Cardiac fibroblast (primary cell): ENCODE measurements around the gene LYSET.
"Not testable (repeated sequence)": the region's sequence is repeated elsewhere in the genome, so short reads cannot be mapped to it uniquely, and the experiment has no call there.

ENCODE experiments used
- DNase-seq, 2 donors: peaks; one replicate each; pipeline versions ENCODE4 v3.0.0 to v3.0.0-alpha.2; 2010; ENCODE audit warnings: low read depth in 2 of 2
- H3K4me3 ChIP-seq, 2 donors: replicated peaks in 1 of 2; 1 replicate in 1 of 2; 2 replicates in 1 of 2; pipeline ENCODE4 v1.5.1; 2011; ENCODE audit warnings: low read depth in 2 of 2, low read length in 2 of 2, mild to moderate bottlenecking in 2 of 2, moderate library complexity in 1 of 2
- TF ChIP-seq, protein P1 (sequence below): IDR thresholded peaks from one replicate; pipeline ENCODE4 v1.5.1; 2011; ENCODE audit warnings: low read depth, mild to moderate bottlenecking, low read length, inconsistent platforms

The LYSET gene

DNA sequence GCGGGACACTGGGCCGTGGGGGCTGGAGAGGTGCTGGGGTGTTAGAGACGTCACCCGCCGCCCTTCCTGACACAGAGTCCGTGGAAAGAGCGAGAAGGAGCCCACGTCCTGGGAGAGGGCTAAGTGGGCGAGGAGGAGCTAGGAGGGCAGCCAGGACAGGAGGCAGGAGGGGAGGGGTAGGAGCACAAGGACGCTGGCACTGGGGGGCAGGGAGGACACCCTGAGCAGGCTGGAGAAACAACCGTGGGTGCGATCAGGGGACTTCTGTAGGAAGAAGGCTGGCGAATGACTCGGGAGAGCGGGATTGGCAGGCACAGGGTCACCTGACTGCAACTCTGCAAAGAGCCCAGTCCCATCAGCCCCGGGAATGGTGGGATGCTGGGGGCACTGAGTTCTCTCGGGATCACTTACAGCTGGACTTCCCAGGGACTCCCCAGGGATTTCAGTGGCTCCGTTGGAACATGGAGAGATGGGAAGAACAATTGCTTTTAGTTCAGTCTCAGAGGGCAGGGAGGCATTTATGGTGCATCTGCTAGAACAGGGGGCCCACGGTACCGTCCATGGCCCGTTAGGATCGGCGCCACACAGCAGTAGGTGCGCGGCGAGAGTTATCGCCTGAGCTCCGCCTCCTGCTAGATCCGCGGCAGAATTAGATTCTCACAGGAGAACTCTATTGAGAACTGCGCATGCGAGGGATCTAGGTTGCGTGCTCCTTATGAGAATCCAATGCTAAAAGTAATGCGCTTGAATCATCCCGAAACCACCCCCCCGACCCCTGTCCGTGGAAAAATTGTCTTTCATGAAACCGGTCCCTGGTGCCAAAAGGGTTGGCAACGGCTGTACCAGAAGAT is 46.2 kb downstream of the LYSET start:
- peak; percentile 43 to 67 for DNase-seq
- TF ChIP-seq, protein P1, sequence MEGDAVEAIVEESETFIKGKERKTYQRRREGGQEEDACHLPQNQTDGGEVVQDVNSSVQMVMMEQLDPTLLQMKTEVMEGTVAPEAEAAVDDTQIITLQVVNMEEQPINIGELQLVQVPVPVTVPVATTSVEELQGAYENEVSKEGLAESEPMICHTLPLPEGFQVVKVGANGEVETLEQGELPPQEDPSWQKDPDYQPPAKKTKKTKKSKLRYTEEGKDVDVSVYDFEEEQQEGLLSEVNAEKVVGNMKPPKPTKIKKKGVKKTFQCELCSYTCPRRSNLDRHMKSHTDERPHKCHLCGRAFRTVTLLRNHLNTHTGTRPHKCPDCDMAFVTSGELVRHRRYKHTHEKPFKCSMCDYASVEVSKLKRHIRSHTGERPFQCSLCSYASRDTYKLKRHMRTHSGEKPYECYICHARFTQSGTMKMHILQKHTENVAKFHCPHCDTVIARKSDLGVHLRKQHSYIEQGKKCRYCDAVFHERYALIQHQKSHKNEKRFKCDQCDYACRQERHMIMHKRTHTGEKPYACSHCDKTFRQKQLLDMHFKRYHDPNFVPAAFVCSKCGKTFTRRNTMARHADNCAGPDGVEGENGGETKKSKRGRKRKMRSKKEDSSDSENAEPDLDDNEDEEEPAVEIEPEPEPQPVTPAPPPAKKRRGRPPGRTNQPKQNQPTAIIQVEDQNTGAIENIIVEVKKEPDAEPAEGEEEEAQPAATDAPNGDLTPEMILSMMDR: no peak
- peak overlapping the region; percentile 47 to 66 for H3K4me3 ChIP-seq

GRCh38 chr14:93232159-93232558 is 47.0 kb downstream of the LYSET start:
- no peak for DNase-seq
- TF ChIP-seq, protein P1: no peak
- H3K4me3 ChIP-seq: peak overlapping the region in 1 of 2 donors; percentile 66

GRCh38 chr14:93233078-93233477 is 48.0 kb downstream of the LYSET start:
- H3K4me3 ChIP-seq, DNase-seq: not testable (repeated sequence)

DNA sequence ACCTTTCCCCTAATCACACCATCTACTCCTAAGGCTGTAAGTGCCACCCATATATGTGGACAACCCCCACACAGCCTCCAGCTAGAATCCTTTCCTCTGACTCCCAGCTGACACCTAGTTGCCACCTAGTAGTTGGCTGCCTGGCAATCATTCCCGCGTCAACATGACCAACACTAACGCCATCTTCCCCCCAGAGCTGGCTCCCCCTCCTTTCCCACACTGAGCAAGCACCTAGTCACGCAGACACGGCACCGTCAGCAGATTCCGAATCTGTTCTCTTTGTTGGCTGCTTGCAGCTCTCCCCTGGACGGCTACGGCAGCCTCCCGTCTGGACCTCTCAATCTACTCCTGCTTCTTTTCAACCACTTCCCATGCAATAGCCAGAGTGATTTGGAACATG is 49.7 kb downstream of the LYSET start:
- TF ChIP-seq, protein P1: no peak
- DNase-seq: peak; percentile 57 to 83
- H3K4me3 ChIP-seq: no peak overlapping the region
